B cell (primary cell): Measurements from ENCODE around the gene TBC1D1. TPM values are rescaled to one million over a fixed set of nuclear protein-coding genes. Genes with fewer than 3 reads are reported as not detected.

Source experiments
- ATAC-seq: fragments of 200-7000 bp; cut with Tn5 transposase; one replicate; pipeline ENCODE4 v1.10.0; 2021; ENCODE audit warnings: low read depth, mild to moderate bottlenecking, moderate number of reproducible peaks, moderate library complexity
- CTCF ChIA-PET: fragments of 350-600 bp; sonication (Branson Sonifier 250); formaldehyde crosslinking; loops from one replicate; lab custom pipeline; 2021; ENCODE audit warnings: antibody characterized with exemption, inconsistent platforms; lab: Charles Lee
- POLR2A ChIA-PET: fragments of 350-600 bp; sonication (Branson Sonifier 250); formaldehyde crosslinking; loops from one replicate; lab custom pipeline; 2021; ENCODE audit warnings: antibody characterized with exemption; lab: Charles Lee
- DNase-seq: peaks from one replicate; pipeline ENCODE4 v3.0.0; 2013
- H2AFZ ChIP-seq: 2 replicates; pipeline ENCODE4 v1.6.1; 2012; ENCODE audit warnings: mild to moderate bottlenecking, low read depth, low read length; ENCODE audit not compliant: insufficient read depth, poor library complexity, severe bottlenecking
- H3K27ac ChIP-seq, 2 donors: 1 replicate in 1 of 2; 2 replicates in 1 of 2; pipeline ENCODE4 v1.5.1; 2012 to 2013; ENCODE audit warnings: low read length in 2 of 2, mild to moderate bottlenecking in 2 of 2, moderate library complexity in 1 of 2
- H3K27me3 ChIP-seq, 4 experiments: fragments of 200-600 bp in 1 of 4; sonication (generic) in 1 of 4; replicated peaks in 1 of 4; 1 replicate in 2 of 4; 2 replicates in 2 of 4; pipeline versions ENCODE4 v1.6.1 to v1.7.0; 2013 to 2016; ENCODE audit warnings: low read length in 3 of 4, mild to moderate bottlenecking in 2 of 4, mixed read lengths in 1 of 4, moderate library complexity in 1 of 4; ENCODE audit not compliant: insufficient read depth in 4 of 4, control insufficient read depth in 3 of 4; ENCODE audit errors: control extremely low read depth in 1 of 4
- H3K36me3 ChIP-seq, 2 experiments: replicated peaks in 1 of 2; 1 replicate in 1 of 2; 2 replicates in 1 of 2; pipeline versions ENCODE4 v1.6.1 to v1.7.1; 2013; ENCODE audit warnings: low read length in 1 of 2; ENCODE audit not compliant: insufficient read depth in 2 of 2, control insufficient read depth in 1 of 2; ENCODE audit errors: control extremely low read depth in 1 of 2, extremely low read depth in 1 of 2
- H3K4me1 ChIP-seq, 2 donors: fragments of 200-600 bp in 1 of 2; sonication (generic) in 1 of 2; 1 replicate in 1 of 2; 2 replicates in 1 of 2; pipeline versions ENCODE4 v1.5.1 to v1.6.1; 2013 to 2017; ENCODE audit warnings: low read length in 2 of 2; ENCODE audit not compliant: control insufficient read depth in 2 of 2, insufficient read depth in 2 of 2
- H3K4me2 ChIP-seq: replicated peaks from 2 replicates; pipeline ENCODE3; 2012; ENCODE audit warnings: mild to moderate bottlenecking, low read depth, low read length; ENCODE audit not compliant: poor library complexity, severe bottlenecking
- H3K4me3 ChIP-seq, 5 experiments: fragments of 200-600 bp in 1 of 5; sonication (generic) in 1 of 5; 1 replicate in 3 of 5; 2 replicates in 2 of 5; pipeline versions ENCODE4 v1.5.1 to v1.7.0; 2011 to 2016; ENCODE audit warnings: low read length in 4 of 5, mild to moderate bottlenecking in 4 of 5, low read depth in 2 of 5, control low read depth in 1 of 5, moderate library complexity in 1 of 5; ENCODE audit not compliant: insufficient read depth in 1 of 5; ENCODE audit errors: control extremely low read depth in 1 of 5, extremely low read depth in 1 of 5
- H3K79me2 ChIP-seq: fragments of 200-600 bp; sonication (generic); one replicate; pipeline ENCODE4 v1.6.0; 2016; ENCODE audit warnings: low read length; ENCODE audit not compliant: control insufficient read depth, insufficient read depth
- H3K9ac ChIP-seq: fragments of 200-600 bp; sonication (generic); 2 replicates; pipeline ENCODE4 v1.6.1; 2017; ENCODE audit warnings: mild to moderate bottlenecking, low read length, moderate library complexity
- H3K9me3 ChIP-seq, 3 donors: one replicate each; pipeline versions ENCODE4 v1.6.1 to v1.7.1; 2013; ENCODE audit warnings: low read length in 2 of 3; ENCODE audit not compliant: control insufficient read depth in 2 of 3, insufficient read depth in 1 of 3; ENCODE audit errors: control extremely low read depth in 1 of 3
- H4K20me1 ChIP-seq: 2 replicates; pipeline ENCODE4 v1.6.0; 2012; ENCODE audit warnings: mild to moderate bottlenecking, low read length; ENCODE audit not compliant: insufficient read depth, control insufficient read depth, poor library complexity, severe bottlenecking
- H3K27ac Mint-ChIP-seq: one replicate; pipeline ENCODE4 v1.8.0; 2021; ENCODE audit warnings: mixed read lengths
- H3K27me3 Mint-ChIP-seq: one replicate; pipeline ENCODE4 v1.8.0; 2021; ENCODE audit warnings: mixed read lengths
- H3K4me1 Mint-ChIP-seq: one replicate; pipeline ENCODE4 v1.8.0; 2021; ENCODE audit warnings: mixed read lengths
- H3K4me3 Mint-ChIP-seq: one replicate; pipeline ENCODE4 v1.8.0; 2021; ENCODE audit warnings: mixed read lengths
- H3K9me3 Mint-ChIP-seq: one replicate; pipeline ENCODE4 v1.8.0; 2022; ENCODE audit warnings: mixed read lengths; ENCODE audit not compliant: insufficient read depth
- EZH2 ChIP-seq: IDR thresholded peaks from 2 replicates; pipeline ENCODE4 v1.6.1; 2012; ENCODE audit warnings: borderline replicate concordance, low read depth, mild to moderate bottlenecking, moderate library complexity, low read length; ENCODE audit not compliant: insufficient read depth, poor library complexity, severe bottlenecking
- WGBS: methylation state at CpG from one replicate; pipeline ENCODE4 v1.1.5; 2013; ENCODE audit warnings: missing lambda C conversion rate; ENCODE audit not compliant: insufficient coverage; 5-methylcytosine and 5-hydroxymethylcytosine counted together
- intact Hi-C: fragments of 100-400 bp; cut with micrococcal nuclease; formaldehyde crosslinking; loops from one replicate; pipeline ENCODE4 v1.10.0; 2022
- polyA plus RNA-seq: library from polyadenylated mRNA; depleted of rRNA; stranded (reverse); fragments of >200 nt; gene quantifications from 2 replicates; pipeline ENCODE4 v1.2.3, GENCODE V29; 2012
- total RNA-seq, 2 donors: library from RNA; stranded (reverse); fragments of 120-200 nt in 1 of 2; gene quantifications; 1 replicate in 1 of 2; 2 replicates in 1 of 2; pipeline versions ENCODE4 v1.2.3 to v1.2.4, GENCODE V29; 2013 to 2022
- TF ChIP-seq, protein P1 (sequence below): fragments of 200-600 bp; IDR thresholded peaks from one replicate; pipeline ENCODE4 v1.8.0; 2022; ENCODE audit warnings: antibody characterized with exemption, mild to moderate bottlenecking

The TBC1D1 gene
- total and polyA plus RNA-seq, 2 donors (not counting 1 experiment from before 2014, with no cell fraction given), result 88.2 to 98.7 TPM

GRCh38 chr4:38015886-38016515, 125.1 kb downstream of the TBC1D1 start:
- TF ChIP-seq EZH2, result no peak
- TF ChIP-seq, protein P1, sequence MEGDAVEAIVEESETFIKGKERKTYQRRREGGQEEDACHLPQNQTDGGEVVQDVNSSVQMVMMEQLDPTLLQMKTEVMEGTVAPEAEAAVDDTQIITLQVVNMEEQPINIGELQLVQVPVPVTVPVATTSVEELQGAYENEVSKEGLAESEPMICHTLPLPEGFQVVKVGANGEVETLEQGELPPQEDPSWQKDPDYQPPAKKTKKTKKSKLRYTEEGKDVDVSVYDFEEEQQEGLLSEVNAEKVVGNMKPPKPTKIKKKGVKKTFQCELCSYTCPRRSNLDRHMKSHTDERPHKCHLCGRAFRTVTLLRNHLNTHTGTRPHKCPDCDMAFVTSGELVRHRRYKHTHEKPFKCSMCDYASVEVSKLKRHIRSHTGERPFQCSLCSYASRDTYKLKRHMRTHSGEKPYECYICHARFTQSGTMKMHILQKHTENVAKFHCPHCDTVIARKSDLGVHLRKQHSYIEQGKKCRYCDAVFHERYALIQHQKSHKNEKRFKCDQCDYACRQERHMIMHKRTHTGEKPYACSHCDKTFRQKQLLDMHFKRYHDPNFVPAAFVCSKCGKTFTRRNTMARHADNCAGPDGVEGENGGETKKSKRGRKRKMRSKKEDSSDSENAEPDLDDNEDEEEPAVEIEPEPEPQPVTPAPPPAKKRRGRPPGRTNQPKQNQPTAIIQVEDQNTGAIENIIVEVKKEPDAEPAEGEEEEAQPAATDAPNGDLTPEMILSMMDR, result no peak
- no peak for DNase-seq
- H3K4me3 ChIP-seq, result no peak overlapping the region
- no peak overlapping the region for H3K9ac ChIP-seq
- H3K27ac ChIP-seq, result no peak overlapping the region
- ChIA-PET CTCF (no interaction called here), POLR2A (no interaction called here)
- H3K4me2 ChIP-seq, result no peak overlapping the region
- Mint-ChIP-seq H3K4me1 (peaks cover 5% of the 10 kb centered on the region), H3K4me3 (no peak overlapping the region), H3K27ac (no peak overlapping the region), H3K27me3 (no peaks in the 10 kb centered on the region), H3K9me3 (no peaks in the 10 kb centered on the region)
- H3K9me3 ChIP-seq, result no peaks in the 10 kb centered on the region
- H3K4me1 ChIP-seq, result no peaks in the 10 kb centered on the region
- intact Hi-C loops, result no loop called here
- no peak overlapping the region for H2AFZ ChIP-seq
- no peak for ATAC-seq
- peaks cover 27% of the 10 kb centered on the region for H3K79me2 ChIP-seq
- H4K20me1 ChIP-seq, result peaks cover 26% of the 10 kb centered on the region
- no peaks in the 10 kb centered on the region for H3K27me3 ChIP-seq
- peaks cover 0 to 36% of the 10 kb centered on the region in 2 experiments for H3K36me3 ChIP-seq
- 96% methylated on average over 4 of the region's 7 CpGs for WGBS

DNA sequence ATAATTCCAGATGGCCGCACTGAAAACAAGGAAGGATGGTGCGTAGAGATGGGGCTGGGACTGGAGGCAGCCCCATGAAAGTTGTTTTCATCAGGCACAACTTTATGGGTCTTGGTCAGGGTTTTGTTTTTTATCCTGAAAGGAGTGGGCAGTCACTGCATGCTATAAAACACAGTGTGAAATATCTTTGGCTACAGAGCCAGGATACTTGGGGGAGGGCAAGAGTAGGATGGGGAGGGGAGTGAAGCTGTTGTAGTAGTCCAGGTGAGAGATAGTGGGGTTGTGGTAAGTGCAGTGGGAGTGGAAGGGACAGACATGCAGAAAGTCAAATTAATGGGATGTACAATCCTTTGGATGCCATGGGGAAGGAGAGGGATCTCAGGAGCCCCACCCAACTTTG, 125.8 kb downstream of the TBC1D1 start:
- Histone ChIP-seq H3K36me3 (peaks cover 0 to 43% of the 10 kb centered on the region in 2 experiments), H3K79me2 (peaks cover 20% of the 10 kb centered on the region), H3K4me3 (no peak overlapping the region), H3K27me3 (no peaks in the 10 kb centered on the region), H3K9ac (no peak overlapping the region), H4K20me1 (peaks cover 26% of the 10 kb centered on the region), H3K9me3 (no peaks in the 10 kb centered on the region), H3K27ac (no peak overlapping the region), H3K4me1 (no peaks in the 10 kb centered on the region), H2AFZ (no peak overlapping the region), H3K4me2 (no peak overlapping the region)
- no peak for TF ChIP-seq EZH2
- TF ChIP-seq, protein P1, result no peak
- Mint-ChIP-seq H3K9me3 (no peaks in the 10 kb centered on the region), H3K4me1 (peaks cover 2% of the 10 kb centered on the region), H3K27ac (no peak overlapping the region), H3K4me3 (no peak overlapping the region), H3K27me3 (no peaks in the 10 kb centered on the region)
- ChIA-PET CTCF (no interaction called here), POLR2A (no interaction called here)
- 96% methylated on average over 2 of the region's 2 CpGs for WGBS
- ATAC-seq (no peak), DNase-seq (no peak)
- intact Hi-C loops, result no loop called here
